HG02588 (cell line): ENCODE results near the gene TRIM46.

ENCODE experiments used
- ATAC-seq: cut with Tn5 transposase; IDR thresholded peaks from one replicate; pipeline ENCODE4 v1.9.1; 2021; ENCODE audit warnings: mild to moderate bottlenecking, moderate library complexity; ENCODE audit not compliant: unreplicated experiment

TRIM46 gene

DNA sequence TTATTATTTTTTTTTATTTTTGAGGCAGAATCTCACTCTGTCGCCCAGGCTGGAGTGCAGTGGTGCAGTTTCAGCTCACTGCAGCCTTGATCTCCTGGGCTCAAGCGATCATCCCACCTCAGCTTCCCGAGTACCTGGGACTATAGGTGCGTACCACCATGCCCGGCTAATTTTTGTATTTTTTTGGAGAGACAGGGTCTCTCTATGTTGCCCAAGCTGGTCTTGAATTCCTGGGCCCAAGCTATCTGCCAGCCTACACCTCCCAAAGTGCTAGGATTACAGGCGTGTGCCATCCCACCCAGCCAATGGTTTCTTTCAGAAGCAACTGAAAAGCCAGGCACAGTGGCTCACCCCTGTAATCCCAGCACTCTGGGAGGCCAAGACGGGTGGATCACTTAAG is 2.8 kb upstream of the TRIM46 start:
- ATAC-seq = no peak

GRCh38 chr1:155171836-155172731 is 1.6 kb upstream of the TRIM46 start:
- ATAC-seq = no peak

DNA sequence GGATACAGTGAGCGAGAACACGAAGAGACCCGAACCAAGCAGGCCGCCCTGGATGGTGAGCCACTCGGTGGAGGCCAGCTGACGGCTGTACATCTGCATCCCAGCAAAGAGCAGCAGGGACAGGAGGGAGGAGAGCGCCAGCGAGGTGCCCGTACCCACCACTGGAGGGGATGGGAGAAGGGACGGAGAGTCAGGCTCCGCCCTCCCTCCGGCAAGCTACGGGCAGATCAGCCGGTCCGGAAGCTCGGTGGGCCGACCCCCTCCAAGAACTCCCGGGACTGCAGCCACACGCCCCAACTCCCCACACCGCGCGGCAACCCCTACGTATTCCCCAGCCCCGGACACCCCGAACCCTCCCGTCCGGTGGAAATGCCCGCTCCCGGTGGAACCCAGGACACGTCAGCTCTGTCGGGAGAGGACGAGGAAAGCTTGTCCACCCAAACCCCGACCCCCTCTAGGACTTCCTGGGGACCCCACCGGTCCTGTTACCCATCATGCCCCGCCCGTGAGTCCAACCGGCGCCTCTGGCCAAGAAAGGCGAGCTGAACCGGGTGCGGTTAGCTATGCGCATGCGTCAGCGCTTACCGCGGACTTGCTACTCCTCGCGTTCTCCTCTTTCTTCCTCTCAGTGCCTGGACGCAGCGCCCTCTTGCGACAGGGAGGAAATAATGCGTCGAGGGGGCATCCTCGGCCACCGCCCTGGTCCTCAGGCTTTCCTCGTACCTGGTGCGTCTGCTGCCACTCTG is 744 bp upstream of the TRIM46 start, which contains the start of gene KRTCAP2:
Gene KRTCAP2 (minus strand): TSS at position 573 of the 746 bp plus-strand sequence. CDS start 80 bp downstream, at position 493.
- peak; percentile 65 for ATAC-seq

GRCh38 chr1:155174324-155175280 is 953 bp downstream of the TRIM46 start:
- no peak for ATAC-seq

DNA sequence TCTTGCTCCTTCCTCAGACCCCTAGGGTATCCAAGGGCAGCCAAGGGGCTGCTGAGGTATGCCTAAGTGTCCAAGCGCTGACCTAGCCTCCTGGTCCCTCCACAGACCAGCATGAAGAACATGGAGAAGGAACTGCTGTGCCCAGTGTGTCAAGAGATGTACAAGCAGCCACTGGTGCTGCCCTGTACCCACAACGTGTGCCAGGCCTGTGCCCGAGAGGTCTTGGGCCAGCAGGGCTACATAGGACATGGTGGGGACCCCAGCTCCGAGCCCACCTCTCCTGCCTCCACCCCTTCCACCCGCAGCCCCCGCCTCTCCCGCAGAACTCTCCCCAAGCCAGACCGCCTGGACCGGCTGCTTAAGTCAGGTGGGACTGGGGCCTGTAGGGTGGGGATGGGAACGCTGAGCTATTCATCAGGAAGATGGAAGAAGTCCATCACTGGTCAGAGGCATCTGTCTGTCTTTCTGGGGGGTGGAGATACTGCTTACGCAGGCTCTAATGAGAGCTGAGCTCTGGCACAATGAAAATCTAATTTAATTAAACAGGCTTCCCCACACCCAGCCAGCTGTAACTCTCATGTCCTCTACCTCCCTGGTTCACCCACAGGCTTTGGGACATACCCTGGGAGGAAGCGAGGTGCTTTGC is 1.8 kb downstream of the TRIM46 start:
- no peak for ATAC-seq

- ATAC-seq = no peak
Measured at GRCh38 chr1:155175927-155176371, 2.3 kb downstream of the TRIM46 start.

- no peak for ATAC-seq
Measured at GRCh38 chr1:155176544-155177071, 3.0 kb downstream of the TRIM46 start.

DNA sequence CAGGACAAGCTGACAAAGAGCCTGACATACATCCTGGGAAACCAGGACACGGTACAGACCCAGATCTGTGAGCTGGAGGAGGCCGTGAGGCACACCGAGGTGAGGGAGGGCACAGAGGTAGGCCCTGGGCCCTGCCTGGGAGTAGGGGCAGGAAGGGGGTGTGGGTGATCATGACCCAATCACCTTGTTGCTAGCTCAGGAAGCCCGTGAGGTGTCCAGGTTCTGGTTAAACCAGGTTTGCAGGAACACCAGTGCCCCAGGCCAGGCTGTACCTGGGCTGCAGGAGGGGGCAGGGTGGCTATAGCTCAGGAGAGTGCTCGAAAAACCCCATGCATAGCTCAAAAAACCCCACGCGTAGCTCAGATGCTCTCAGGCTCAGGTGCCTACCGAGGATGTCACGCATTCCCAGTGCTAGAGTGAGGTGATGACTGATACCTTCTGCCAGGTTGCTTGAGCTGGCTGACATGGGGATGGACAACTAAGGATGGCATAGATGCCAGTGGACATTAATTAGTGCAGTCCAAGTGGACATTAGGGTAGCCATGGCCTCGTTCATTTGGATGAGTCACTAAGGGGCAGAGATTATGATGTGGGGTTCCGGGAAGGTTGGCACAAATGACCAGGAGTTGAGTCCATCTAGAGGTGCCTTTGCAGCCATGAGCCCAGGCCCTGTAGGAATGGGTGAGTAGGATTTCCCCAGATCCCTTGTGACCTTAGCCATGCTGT is 3.7 kb downstream of the TRIM46 start:
- ATAC-seq = no peak

GRCh38 chr1:155177918-155178281 is 4.3 kb downstream of the TRIM46 start:
- ATAC-seq = no peak

DNA sequence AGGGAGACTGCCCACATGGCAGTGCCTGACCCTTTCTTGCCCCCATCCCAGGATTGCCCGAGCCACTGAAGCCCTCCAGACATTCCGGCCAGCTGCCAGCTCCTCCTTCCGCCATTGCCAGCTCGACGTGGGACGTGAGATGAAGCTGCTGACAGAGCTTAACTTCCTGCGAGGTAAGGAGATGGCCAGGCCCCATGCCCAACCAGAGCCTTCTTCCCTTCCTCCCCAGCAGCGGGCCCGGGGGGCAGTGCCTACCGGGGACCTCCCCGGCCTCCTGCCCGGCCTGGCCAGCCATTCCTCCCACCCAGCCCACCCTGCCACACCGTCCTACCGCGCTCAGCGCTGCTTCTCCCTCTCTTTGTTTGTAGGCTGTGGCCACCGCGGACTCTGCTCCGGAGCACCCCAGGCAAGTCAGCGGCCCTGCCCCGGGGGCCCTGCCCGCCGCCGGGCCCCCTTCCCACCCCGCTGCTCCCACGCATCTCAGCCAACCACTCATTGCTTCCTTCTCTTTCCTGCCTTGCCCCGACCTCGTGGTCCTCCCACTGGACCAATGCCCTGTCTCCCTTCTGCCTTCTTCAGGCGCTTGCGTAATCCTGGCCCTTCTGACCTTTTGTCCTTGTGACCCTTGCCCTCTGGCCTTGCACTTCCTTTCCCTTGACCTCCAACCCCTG is 4.9 kb downstream of the TRIM46 start:
- no peak for ATAC-seq

GRCh38 chr1:155179112-155180031 is 5.7 kb downstream of the TRIM46 start:
- ATAC-seq = no peak

DNA sequence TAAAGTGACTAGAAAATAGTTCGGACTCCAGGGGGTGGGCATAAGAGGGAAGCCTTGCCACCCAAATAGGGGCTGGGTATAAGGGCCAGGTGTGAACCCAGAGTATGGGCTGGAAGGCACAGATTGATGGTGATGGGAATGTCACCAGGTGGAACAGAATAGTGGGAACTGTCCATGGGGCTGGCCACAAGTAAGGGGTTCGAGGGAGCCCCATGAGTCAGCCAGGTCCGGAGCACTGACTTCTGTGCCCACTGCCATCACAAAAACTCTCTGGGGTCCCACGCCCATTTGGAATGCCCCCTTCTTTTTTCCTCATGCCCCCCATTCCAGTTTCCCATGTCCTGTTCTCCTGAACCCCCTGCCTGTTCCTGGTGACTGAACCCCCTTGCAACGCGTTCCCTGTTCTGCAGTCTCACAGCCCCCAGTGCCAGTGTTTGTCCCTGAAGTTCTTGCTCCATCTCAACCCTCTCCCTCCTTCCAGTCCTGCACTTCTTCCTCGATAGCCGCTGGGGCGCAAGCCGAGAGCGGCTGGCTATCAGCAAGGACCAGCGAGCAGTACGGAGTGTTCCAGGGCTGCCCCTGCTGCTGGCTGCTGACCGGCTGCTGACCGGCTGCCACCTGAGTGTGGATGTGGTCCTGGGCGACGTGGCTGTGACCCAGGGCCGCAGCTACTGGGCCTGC is 7.9 kb downstream of the TRIM46 start:
- ATAC-seq = no peak

- no peak for ATAC-seq
Measured at GRCh38 chr1:155182052-155182550, 8.5 kb downstream of the TRIM46 start.

- ATAC-seq = no peak
Measured at GRCh38 chr1:155183775-155184221, 10.1 kb downstream of the TRIM46 start.

GRCh38 chr1:155184351-155184811 is 10.7 kb downstream of the TRIM46 start:
- no peak for ATAC-seq

DNA sequence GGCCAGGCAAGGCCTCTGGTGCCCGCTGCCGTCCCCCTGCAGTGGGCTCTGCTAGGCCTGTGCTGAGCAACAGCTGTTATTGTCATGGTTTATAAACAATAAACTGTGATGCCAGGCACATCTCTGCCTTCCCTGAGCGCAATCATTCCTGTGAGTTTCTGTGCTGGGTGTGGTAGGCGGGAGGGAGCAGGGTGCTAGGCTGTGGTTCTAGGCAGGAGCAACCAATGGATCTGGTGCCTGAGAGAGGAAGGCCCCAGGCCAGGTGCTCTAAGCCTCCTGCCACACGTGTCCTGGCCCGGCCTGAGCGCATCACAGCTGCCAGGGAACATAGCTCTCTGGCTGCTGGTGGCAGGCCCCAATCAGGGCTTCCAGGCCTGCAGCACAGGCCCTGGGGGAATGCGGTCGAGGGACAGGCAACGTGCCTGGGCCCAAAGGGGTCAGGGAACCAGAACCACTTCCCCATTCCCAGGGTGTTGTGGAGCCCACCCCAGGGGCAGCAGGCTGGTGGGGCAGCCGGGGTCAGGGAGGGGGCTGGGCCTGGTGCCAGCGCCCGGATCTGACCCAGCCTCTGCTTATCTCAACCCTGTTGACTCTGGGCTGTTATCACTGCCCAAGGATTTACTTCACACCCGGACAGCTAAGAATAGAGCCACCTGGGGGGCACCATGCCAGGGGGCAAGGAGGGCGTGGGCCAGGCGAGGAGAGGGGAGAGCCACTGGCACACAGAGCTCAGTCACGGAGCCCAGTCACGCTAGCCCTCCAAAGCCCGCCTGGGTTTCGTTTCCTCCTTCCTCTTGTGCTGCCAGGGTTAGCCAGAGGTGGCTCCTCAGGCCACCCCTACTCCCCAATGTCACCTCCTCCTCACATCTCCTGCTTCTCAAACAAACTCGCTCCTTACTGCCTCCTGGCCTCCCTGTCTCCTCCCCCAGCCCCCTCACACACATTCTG is 11.5 kb downstream of the TRIM46 start:
- peak; percentile 79 for ATAC-seq
